ENCODE data around the gene LRP6.
"Not testable (repeated sequence)": the region's sequence is repeated elsewhere in the genome, so short reads cannot be mapped to it uniquely, and the experiment has no call there.

The LRP6 gene

GRCh38 chr12:12127304-12127703 lies 139.5 kb downstream of the LRP6 start:
- no peak overlapping the region for H3K4me3 ChIP-seq (ENCODE audit: low read depth, low read length)

DNA sequence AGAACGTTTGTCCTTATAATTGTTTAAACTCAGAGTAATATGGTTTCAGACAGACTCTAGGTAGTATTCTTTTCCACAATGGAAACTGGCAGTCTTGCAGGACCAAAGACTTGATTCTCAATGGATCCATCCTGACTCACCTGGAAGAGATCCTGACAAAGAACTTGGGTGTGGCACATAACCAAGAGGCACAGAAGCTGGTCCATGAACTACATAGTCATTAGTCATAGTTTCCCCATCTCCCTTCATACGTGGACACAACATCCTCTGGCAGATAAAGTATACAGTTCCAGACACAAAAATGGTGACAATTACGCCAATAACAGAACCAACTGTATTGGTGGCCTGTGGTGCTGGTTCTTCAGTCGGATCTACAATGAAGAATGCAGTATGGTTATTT lies 140.3 kb downstream of the LRP6 start:
- H3K4me3 ChIP-seq (ENCODE audit: low read depth, low read length) = no peak overlapping the region

DNA sequence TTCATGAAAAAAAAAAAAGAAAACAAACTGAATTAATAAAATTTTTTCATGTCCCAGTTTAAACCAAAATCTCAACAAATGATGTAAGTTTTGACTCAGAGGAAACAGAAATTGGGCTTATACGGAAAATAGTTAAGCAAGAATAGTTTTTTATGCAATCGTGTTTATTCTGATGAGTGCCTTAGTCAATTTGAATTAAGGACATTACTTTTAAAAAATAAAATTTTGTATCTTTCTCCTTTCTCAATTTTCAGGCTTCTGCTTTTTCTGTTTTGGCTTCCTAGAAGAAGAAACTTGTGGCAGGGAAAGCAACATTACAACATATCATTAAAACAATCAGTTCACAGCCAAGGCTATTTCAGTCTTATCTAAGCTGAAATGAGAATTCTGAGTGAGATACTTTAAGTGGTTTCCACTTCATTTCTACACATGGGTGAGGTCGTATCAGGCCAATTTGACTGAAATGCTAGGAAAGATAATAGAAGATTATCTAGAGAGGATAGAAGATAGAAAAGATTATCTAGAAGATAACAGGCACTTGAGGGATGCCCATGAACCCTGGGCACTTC lies 143.7 kb downstream of the LRP6 start:
- no peak overlapping the region for H3K4me3 ChIP-seq (ENCODE audit: low read depth, low read length)

DNA sequence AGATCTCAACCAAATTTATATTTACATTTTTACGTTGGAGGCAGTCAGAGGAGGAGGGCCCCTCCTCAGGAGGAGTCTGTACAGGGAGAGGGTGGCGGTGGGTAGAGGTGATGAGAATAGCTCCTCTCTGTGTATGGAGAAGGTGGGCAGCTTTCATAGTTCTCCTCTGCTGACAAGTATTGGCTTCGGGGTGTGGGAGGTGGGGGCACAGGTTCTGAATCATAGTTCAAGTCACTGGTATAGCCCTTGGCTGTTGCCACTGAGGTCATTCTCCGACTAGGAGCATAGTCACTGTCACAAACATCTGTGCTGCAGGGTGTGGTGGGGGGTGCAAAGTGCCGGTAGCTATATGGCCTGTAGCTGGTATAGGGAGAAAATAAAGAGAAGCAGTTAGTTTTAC lies 145.8 kb downstream of the LRP6 start:
- H3K4me3 ChIP-seq (ENCODE audit: low read depth, low read length) = no peak overlapping the region

DNA sequence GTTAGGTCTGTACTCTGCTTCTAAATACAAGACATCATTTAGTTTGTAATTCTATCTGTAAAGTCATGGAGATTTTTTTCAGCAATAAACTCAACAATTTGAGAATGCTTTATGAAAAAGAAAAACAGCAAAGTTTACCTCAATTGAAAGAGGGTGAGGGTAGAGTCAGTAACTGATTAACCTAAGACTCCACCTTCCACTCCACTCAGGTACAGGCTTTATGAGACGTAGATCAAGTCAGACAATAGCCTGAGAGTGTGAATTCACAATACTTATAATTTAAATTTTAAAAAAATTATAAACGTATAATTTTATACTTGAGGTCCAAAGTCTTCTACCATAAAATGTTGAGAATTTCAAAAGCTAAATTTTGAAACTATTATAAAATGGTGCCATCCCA lies 150.2 kb downstream of the LRP6 start:
- H3K4me3 ChIP-seq (ENCODE audit: low read depth, low read length) = no peak overlapping the region

- no peak overlapping the region for H3K4me3 ChIP-seq (ENCODE audit: low read depth, low read length)
Observed at GRCh38 chr12:12115514-12115913, 151.3 kb downstream of the LRP6 start.

DNA sequence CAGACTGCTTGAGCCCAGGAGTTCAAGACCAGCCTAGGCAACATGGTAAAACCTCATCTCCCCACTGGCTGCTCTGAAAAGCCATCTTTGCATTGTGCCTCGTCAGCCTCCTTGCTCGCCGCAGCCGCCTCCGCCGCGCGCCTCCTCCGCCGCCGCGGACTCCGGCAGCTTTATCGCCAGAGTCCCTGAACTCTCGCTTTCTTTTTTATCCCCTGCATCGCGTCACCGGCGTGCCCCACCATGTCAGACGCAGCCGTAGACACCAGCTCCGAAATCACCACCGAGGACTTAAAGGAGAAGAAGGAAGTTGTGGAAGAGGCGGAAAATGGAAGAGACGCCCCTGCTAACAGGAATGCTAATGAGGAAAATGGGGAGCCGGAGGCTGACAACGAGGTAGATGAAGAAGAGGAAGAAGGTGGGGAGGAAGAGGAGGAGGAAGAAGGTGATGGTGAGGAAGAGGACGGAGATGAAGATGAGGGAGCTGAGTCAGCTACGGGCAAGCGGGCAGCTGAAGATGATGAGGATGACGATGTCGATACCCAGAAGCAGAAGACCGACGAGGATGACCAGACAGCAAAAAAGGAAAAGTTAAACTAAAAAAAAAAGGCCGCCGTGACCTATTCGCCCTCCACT lies 155.8 kb downstream of the LRP6 start:
- not testable (repeated sequence) for H3K4me3 ChIP-seq (ENCODE audit: low read depth, low read length)

DNA sequence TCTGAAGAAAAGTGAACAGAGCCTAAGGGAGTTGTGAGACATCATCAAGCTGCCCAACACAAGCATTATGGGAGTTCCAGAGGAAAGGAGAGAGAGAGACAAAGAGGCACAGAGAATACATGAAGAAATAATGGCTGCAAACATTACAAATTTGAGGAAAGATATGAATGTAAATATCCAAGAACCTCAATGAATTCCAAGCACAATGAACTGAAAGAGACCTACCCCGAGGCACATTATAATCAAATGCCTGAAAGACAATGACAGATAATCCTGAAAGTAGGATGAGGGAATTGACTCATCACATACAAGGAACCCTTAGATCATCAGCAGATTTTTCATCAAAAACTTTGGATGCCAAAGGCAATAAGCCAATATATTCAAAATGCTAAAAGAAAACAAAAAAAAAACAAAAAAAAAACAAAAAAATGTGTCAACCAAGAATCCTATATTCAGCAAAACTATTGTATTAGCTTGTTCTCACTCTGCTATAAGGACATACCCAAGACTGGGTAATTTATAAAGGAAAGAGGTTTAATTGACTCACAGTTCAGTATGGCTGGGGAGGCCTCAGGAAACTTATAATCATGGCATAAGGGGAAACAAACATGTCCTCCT lies 158.3 kb downstream of the LRP6 start:
- no peak overlapping the region for H3K4me3 ChIP-seq (ENCODE audit: low read depth, low read length)

DNA sequence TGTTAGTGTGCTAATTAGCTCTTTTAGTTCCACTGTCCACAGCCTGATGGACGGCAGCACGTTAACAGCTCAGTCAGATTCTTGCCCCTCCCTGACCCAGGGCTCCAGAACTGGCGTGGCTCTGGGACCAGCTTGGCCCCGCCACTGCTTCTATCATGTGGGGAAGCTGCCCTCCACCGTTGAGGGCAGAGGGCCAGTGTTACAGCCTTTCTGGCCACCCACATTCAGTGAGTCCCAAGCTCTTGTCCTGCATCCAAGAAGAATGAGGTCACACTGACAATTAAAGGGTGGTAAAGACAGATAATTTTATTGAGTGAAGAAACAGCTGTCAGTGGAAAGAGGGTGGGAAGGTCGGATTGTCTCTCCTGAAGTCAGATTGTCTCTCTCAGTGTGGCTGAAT lies 159.2 kb downstream of the LRP6 start:
- no peak overlapping the region for H3K4me3 ChIP-seq (ENCODE audit: low read depth, low read length)

GRCh38 chr12:12099102-12099501 lies 167.7 kb downstream of the LRP6 start:
- no peak overlapping the region for H3K4me3 ChIP-seq (ENCODE audit: low read depth, low read length)

DNA sequence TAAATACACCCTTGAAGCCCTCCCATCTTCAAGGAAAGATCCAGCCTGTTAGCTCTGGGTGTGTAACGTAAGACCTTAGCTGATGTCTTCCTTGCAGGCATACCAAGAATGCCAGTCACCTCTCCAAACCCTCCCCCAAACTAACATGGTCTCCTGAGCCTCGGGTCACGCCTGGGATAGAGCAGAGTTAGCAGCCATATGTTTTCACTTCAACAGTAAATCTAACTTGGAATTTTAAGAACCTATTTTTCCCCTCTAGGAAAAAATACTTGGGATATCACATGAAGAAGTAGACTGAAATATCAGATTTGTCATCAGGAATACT lies 168.2 kb downstream of the LRP6 start:
- H3K4me3 ChIP-seq (ENCODE audit: low read depth, low read length) = no peak overlapping the region

GRCh38 chr12:12097891-12098690 lies 168.8 kb downstream of the LRP6 start:
- H3K4me3 ChIP-seq (ENCODE audit: low read depth, low read length) = no peak overlapping the region

GRCh38 chr12:12095021-12095420 lies 171.8 kb downstream of the LRP6 start:
- no peak overlapping the region for H3K4me3 ChIP-seq (ENCODE audit: low read depth, low read length)

DNA sequence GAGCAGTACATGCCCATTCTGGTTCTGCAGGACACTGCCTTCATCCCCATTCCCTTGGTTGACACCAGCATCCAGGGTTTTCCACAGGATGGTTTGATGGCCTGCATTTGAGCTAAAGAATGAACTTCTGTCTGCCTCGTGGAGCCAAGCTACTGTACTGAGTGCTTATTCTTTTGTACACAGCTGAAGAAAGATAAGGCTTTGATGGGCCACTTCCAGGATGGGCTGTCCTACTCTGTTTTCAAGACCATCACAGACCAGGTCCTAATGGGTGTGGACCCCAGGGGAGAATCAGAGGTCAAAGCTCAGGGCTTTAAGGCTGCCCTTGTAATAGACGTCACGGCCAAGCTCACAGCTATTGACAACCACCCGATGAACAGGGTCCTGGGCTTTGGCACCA lies 172.4 kb downstream of the LRP6 start:
- H3K4me3 ChIP-seq (ENCODE audit: low read depth, low read length) = no peak overlapping the region

DNA sequence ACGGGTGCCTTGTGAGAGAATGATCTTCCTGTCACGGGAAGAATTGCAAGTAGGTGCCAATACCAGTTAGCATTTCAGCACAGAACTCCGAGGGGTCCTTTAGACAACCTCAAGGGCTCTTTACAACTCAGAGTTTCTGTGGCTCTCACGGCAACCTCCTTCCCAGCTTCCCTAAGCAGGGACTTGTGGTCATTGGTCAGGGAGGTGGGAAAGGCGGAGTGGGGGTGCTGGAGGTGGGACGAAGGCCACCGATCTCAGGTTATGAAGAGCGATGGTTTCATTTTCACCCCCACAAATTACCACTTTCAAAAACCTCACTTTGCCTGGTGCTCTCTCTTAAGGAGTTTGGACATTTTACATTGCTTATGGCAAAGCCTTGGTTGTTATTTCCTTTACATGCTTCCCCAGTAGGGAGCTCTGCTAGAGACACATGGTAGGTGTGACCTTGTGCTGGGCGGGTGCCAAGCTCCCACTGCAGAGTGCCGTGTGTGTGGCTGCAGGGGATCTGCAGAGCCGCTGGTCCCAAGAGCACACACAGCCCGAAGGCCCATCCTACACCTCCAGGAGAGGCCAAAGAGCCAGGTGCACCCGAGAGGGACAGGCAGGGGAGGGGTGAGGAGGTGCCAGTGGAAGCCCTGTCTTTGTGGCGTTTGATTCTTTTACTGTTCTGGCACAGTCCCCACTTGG lies 174.7 kb downstream of the LRP6 start:
- H3K4me3 ChIP-seq (ENCODE audit: low read depth, low read length) = no peak overlapping the region

GRCh38 chr12:12091071-12091470 lies 175.8 kb downstream of the LRP6 start:
- no peak overlapping the region for H3K4me3 ChIP-seq (ENCODE audit: low read depth, low read length)

GRCh38 chr12:12088761-12089160 lies 178.1 kb downstream of the LRP6 start:
- no peak overlapping the region for H3K4me3 ChIP-seq (ENCODE audit: low read depth, low read length)

DNA sequence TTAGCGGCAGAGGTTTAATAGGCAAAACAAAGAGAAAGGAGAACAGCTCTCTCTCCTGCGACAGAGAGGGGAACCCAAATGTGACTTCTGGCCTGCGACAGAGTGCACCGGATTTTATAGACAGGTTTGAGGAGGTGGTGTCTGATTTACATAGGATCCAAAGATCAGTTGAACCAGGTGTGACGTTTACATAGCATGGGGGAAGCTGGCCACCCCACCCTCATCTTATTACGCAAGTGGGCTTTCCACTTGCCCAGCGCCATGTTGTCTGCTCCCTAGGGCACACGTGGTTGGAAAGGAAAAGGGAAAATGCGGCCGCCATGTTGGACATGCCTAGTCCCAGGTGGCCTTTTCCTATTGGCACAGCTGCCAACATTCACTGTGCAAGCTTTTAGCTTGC lies 178.7 kb downstream of the LRP6 start:
- no peak overlapping the region for H3K4me3 ChIP-seq (ENCODE audit: low read depth, low read length)

DNA sequence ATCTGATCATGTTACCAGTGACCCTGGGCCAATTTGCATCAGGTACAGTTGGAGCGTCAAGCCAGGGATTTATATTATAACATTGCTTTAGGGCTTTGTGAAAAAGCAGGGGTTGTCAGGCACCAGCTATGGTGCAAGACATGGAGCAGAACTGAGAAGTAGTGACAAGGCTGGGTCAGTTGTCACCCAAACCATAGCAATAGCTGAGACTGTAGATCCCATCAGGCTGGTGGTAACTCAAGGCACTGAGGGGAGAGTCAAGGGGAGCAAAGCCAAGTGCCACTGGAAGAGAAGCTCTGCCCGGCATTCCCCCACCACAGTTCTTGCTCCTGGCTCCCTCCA lies 179.2 kb downstream of the LRP6 start:
- H3K4me3 ChIP-seq (ENCODE audit: low read depth, low read length) = no peak overlapping the region

- no peak overlapping the region for H3K4me3 ChIP-seq (ENCODE audit: low read depth, low read length)
Observed at GRCh38 chr12:12086973-12087692, 179.7 kb downstream of the LRP6 start.

DNA sequence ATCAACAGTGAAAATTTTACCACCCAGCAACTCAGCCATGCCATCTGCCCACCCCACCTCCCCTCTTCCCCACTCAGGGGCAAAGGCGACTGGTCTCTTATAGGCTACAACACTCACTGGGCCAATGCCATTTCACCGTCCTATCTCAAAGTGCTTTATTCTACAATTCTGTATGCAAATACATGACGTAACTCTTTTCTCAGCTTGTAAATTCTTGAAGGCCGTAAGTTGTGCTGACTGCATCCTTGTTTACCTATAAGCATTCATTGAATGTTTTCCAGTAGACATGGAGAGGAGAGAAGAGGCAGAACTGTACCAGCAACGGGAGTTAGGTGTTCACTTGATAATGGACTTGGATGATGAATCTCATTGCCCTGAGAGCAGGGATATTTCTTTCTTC lies 180.5 kb downstream of the LRP6 start:
- H3K4me3 ChIP-seq (ENCODE audit: low read depth, low read length) = no peak overlapping the region

Data from iPS-11a (cell line).